Panc1 (cell line): Measurements from ENCODE around the gene GABRG3.

Source experiments
- POLR2AphosphoS5 ChIP-seq: IDR thresholded peaks from 2 replicates; pipeline ENCODE4 v1.6.1; 2012; ENCODE audit warnings: mild to moderate bottlenecking, low read depth, low read length, moderate library complexity
- TF ChIP-seq, protein P1 (sequence below): fragments of 450-650 bp; IDR thresholded peaks from 2 replicates; pipeline ENCODE4 v1.5.1; 2017; ENCODE audit warnings: mild to moderate bottlenecking
- TF ChIP-seq, protein P2 (sequence below), 2 experiments: IDR thresholded peaks; 2 replicates each; pipeline ENCODE4 v1.6.1; 2011 to 2012; ENCODE audit warnings: low read depth in 2 of 2, control low read depth in 1 of 2, low read length in 1 of 2, mild to moderate bottlenecking in 1 of 2, moderate library complexity in 1 of 2; ENCODE audit not compliant: insufficient read depth in 1 of 2

DNA sequence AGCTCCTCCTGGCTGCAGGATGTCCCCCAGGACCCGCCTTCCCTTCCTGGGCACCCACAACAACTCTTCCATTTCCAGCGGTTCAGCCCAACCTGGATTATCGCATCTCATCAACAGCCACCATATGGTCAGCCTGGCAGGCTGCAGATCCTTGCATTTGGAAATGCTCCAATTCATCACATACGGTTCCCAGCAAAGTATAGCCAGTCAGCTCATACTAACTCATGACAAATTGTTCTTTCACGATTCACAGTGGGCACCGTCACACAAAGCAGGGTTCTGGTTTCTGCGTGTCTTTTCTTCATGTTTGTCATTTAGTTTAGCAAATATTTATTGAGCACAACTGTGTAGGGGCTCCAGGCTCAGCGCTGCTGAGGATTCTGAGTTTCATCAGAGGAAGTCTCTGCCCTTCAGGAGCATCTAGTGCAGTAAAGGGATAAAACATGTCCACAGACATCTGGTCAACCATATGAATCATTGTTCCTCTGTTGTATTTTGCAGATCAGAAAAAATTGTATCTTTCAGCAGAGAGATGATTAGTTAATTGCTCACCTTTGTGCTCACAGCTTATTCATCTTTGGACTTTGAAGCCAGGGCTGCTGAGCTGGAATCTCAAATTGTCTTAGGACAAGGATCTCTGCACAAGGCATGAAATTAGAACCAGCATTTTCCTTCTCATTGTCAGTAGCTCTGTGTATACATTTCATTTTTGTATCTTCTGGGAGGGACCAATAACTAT, 125.1 kb downstream of the GABRG3 start:
- TF ChIP-seq, protein P1, sequence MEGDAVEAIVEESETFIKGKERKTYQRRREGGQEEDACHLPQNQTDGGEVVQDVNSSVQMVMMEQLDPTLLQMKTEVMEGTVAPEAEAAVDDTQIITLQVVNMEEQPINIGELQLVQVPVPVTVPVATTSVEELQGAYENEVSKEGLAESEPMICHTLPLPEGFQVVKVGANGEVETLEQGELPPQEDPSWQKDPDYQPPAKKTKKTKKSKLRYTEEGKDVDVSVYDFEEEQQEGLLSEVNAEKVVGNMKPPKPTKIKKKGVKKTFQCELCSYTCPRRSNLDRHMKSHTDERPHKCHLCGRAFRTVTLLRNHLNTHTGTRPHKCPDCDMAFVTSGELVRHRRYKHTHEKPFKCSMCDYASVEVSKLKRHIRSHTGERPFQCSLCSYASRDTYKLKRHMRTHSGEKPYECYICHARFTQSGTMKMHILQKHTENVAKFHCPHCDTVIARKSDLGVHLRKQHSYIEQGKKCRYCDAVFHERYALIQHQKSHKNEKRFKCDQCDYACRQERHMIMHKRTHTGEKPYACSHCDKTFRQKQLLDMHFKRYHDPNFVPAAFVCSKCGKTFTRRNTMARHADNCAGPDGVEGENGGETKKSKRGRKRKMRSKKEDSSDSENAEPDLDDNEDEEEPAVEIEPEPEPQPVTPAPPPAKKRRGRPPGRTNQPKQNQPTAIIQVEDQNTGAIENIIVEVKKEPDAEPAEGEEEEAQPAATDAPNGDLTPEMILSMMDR = no peak
- TF ChIP-seq POLR2AphosphoS5 = no peak
- TF ChIP-seq, protein P2, sequence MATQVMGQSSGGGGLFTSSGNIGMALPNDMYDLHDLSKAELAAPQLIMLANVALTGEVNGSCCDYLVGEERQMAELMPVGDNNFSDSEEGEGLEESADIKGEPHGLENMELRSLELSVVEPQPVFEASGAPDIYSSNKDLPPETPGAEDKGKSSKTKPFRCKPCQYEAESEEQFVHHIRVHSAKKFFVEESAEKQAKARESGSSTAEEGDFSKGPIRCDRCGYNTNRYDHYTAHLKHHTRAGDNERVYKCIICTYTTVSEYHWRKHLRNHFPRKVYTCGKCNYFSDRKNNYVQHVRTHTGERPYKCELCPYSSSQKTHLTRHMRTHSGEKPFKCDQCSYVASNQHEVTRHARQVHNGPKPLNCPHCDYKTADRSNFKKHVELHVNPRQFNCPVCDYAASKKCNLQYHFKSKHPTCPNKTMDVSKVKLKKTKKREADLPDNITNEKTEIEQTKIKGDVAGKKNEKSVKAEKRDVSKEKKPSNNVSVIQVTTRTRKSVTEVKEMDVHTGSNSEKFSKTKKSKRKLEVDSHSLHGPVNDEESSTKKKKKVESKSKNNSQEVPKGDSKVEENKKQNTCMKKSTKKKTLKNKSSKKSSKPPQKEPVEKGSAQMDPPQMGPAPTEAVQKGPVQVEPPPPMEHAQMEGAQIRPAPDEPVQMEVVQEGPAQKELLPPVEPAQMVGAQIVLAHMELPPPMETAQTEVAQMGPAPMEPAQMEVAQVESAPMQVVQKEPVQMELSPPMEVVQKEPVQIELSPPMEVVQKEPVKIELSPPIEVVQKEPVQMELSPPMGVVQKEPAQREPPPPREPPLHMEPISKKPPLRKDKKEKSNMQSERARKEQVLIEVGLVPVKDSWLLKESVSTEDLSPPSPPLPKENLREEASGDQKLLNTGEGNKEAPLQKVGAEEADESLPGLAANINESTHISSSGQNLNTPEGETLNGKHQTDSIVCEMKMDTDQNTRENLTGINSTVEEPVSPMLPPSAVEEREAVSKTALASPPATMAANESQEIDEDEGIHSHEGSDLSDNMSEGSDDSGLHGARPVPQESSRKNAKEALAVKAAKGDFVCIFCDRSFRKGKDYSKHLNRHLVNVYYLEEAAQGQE (IDR thresholded peaks at IDR 0.05; ENCODE audit: insufficient read depth in 1 of 2, low read depth in 2 of 2, low read length in 1 of 2) = no peak
